Activated B cell treated with CpG ODN at 0.5 μM for 24 hours (primary cell): Measurements from ENCODE around the gene KLF1. TPM values are rescaled to one million over a fixed set of nuclear protein-coding genes. Genes with fewer than 3 reads are reported as not detected.

ENCODE experiments used
- ATAC-seq: fragments of 200-7000 bp; cut with Tn5 transposase; one replicate; pipeline ENCODE4 v1.10.0; 2021; ENCODE audit warnings: low read depth, mild to moderate bottlenecking, moderate library complexity
- CTCF ChIA-PET: fragments of 350-600 bp; sonication (Branson Sonifier 250); formaldehyde crosslinking; loops from one replicate; lab custom pipeline; 2021; ENCODE audit warnings: antibody characterized with exemption; lab: Charles Lee
- POLR2A ChIA-PET: fragments of 350-600 bp; sonication (Branson Sonifier 250); formaldehyde crosslinking; loops from one replicate; lab custom pipeline; 2021; ENCODE audit warnings: antibody characterized with exemption; lab: Charles Lee
- DNase-seq: peaks from one replicate; pipeline ENCODE4 v3.0.0; 2022
- H3K27ac Mint-ChIP-seq: one replicate; pipeline ENCODE4 v1.8.0; 2020; ENCODE audit warnings: mixed read lengths
- H3K27me3 Mint-ChIP-seq: one replicate; pipeline ENCODE4 v1.8.0; 2021; ENCODE audit warnings: mixed read lengths
- H3K36me3 Mint-ChIP-seq: one replicate; pipeline ENCODE4 v1.8.0; 2021; ENCODE audit warnings: low read depth, mixed read lengths
- H3K4me1 Mint-ChIP-seq: one replicate; pipeline ENCODE4 v1.8.0; 2021; ENCODE audit warnings: mixed read lengths
- H3K4me3 Mint-ChIP-seq: one replicate; pipeline ENCODE4 v1.8.0; 2020; ENCODE audit warnings: mild to moderate bottlenecking, mixed read lengths
- H3K9me3 Mint-ChIP-seq: one replicate; pipeline ENCODE4 v1.8.0; 2020; ENCODE audit warnings: mixed read lengths
- intact Hi-C: fragments of 100-400 bp; cut with micrococcal nuclease; formaldehyde crosslinking; loops from one replicate; pipeline ENCODE4 v1.15.1; 2024
- total RNA-seq: library from RNA; stranded (reverse); gene quantifications from 2 replicates; pipeline ENCODE4 v1.2.3, GENCODE V29; 2022
- TF ChIP-seq, protein P1 (sequence below): fragments of 200-600 bp; IDR thresholded peaks from one replicate; pipeline ENCODE4 v1.8.0; 2022; ENCODE audit warnings: antibody characterized with exemption, mild to moderate bottlenecking

The KLF1 gene
- total RNA-seq, 1 donor from 2014 or later, result not detected

GRCh38 chr19:12912571-12912970 lies 25.6 kb upstream of the KLF1 start:
- intact Hi-C loops, result no loop called here
- POLR2A ChIA-PET, result interaction anchor here (0.7 to 1.2 kb wide), 3 partner anchors 22 to 37 kb away, joined by 3 to 5 read pairs (median 3); partner anchors contain the start of gene GCDH

GRCh38 chr19:12907166-12907565 lies 20.2 kb upstream of the KLF1 start:
- Mint-ChIP-seq H3K36me3 (no peaks in the 10 kb centered on the region), H3K4me3 (no peak overlapping the region), H3K27me3 (no peaks in the 10 kb centered on the region), H3K4me1 (no peaks in the 10 kb centered on the region), H3K27ac (no peak overlapping the region), H3K9me3 (no peaks in the 10 kb centered on the region)
- CTCF ChIA-PET, result interaction anchor here (0.6 kb wide), 1 partner anchor 780 kb away, joined by 3 read pairs; no protein-coding TSS in a partner anchor
- intact Hi-C loops, result no loop called here
- TF ChIP-seq, protein P1, sequence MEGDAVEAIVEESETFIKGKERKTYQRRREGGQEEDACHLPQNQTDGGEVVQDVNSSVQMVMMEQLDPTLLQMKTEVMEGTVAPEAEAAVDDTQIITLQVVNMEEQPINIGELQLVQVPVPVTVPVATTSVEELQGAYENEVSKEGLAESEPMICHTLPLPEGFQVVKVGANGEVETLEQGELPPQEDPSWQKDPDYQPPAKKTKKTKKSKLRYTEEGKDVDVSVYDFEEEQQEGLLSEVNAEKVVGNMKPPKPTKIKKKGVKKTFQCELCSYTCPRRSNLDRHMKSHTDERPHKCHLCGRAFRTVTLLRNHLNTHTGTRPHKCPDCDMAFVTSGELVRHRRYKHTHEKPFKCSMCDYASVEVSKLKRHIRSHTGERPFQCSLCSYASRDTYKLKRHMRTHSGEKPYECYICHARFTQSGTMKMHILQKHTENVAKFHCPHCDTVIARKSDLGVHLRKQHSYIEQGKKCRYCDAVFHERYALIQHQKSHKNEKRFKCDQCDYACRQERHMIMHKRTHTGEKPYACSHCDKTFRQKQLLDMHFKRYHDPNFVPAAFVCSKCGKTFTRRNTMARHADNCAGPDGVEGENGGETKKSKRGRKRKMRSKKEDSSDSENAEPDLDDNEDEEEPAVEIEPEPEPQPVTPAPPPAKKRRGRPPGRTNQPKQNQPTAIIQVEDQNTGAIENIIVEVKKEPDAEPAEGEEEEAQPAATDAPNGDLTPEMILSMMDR, result no peak
- DNase-seq, result no peak
- no peak for ATAC-seq
- POLR2A ChIA-PET, result no interaction called here

More at GRCh38 chr19:12912571-12912970, 25.6 kb upstream of the KLF1 start:
- H3K27ac Mint-ChIP-seq, result no peak overlapping the region
- ATAC-seq (no peak), DNase-seq (no peak)
- H3K9me3 Mint-ChIP-seq, result no peaks in the 10 kb centered on the region
- H3K36me3 Mint-ChIP-seq, result no peaks in the 10 kb centered on the region
- H3K4me1 Mint-ChIP-seq, result peaks cover 12% of the 10 kb centered on the region
- TF ChIP-seq, protein P1, result no peak
- CTCF ChIA-PET, result interaction anchor here (0.8 kb wide), 1 partner anchor 150 kb away, joined by 3 read pairs; no protein-coding TSS in a partner anchor
- H3K4me3 Mint-ChIP-seq, result no peak overlapping the region
- no peaks in the 10 kb centered on the region for H3K27me3 Mint-ChIP-seq

DNA sequence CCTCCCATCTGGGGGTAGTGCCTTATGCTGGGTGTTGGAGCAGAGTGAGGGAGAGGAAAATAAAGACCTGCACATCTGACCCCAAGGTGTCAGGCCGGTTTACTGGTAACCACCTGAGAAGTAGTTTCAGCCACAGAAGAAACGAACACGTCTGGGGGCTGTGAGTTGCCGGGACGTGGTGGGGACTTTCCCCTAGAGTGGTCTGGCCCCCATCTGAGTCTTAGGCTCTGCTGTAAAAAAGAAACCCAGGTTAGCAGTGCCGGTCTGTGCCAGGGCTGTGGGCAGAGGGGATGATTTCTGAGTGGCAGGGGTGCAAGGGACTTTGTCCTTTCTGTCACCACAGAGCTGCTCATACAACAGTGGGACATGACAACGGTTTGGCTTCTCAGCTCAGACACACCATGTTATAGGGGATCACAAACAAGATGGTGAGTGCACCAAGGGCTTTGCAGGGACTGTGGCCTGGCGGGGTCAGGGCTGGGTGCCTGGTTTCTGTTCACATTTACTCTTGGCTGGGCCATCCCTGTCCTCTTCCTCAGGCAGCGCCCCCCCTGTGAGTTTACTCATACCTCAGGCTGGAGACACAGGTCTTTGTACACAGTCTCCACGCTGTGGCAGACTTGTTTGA lies 13.0 kb upstream of the KLF1 start:
- intact Hi-C loops, result no loop called here
- no peaks in the 10 kb centered on the region for H3K27me3 Mint-ChIP-seq
- DNase-seq (no peak), ATAC-seq (peak; percentile 91)
- ChIA-PET CTCF (no interaction called here), POLR2A (interaction anchor here (0.9 to 2.7 kb wide), 5 partner anchors 9 to 44 kb away, joined by 3 to 23 read pairs (median 5); partner anchors contain the start of genes GCDH and SYCE2)
- no peaks in the 10 kb centered on the region for H3K9me3 Mint-ChIP-seq
- H3K4me3 Mint-ChIP-seq, result peak overlapping the region; percentile 59
- TF ChIP-seq, protein P1, result no peak
- H3K36me3 Mint-ChIP-seq, result peaks cover 36% of the 10 kb centered on the region
- H3K27ac Mint-ChIP-seq, result peak overlapping the region; percentile 79
- peaks cover 11% of the 10 kb centered on the region for H3K4me1 Mint-ChIP-seq

GRCh38 chr19:12896460-12896859 lies 9.5 kb upstream of the KLF1 start:
- TF ChIP-seq, protein P1, result no peak
- Mint-ChIP-seq H3K27me3 (no peaks in the 10 kb centered on the region), H3K4me3 (no peak overlapping the region), H3K9me3 (no peaks in the 10 kb centered on the region), H3K36me3 (peaks cover 60% of the 10 kb centered on the region), H3K4me1 (peaks cover 19% of the 10 kb centered on the region), H3K27ac (no peak overlapping the region)
- intact Hi-C loops, result no loop called here
- DNase-seq (no peak), ATAC-seq (no peak)
- ChIA-PET CTCF (no interaction called here), POLR2A (no interaction called here)

GRCh38 chr19:12893582-12893981 lies 6.6 kb upstream of the KLF1 start:
- no peak for DNase-seq
- intact Hi-C loops, result no loop called here
- H3K4me1 Mint-ChIP-seq, result peaks cover 21% of the 10 kb centered on the region
- H3K27me3 Mint-ChIP-seq, result no peaks in the 10 kb centered on the region
- no peak for ATAC-seq
- peaks cover 50% of the 10 kb centered on the region for H3K36me3 Mint-ChIP-seq
- POLR2A ChIA-PET, result no interaction called here
- CTCF ChIA-PET, result no interaction called here
- TF ChIP-seq, protein P1, result no peak
- no peak overlapping the region for H3K27ac Mint-ChIP-seq
- H3K4me3 Mint-ChIP-seq, result peak overlapping the region; percentile 53
- H3K9me3 Mint-ChIP-seq, result no peaks in the 10 kb centered on the region
